DOHH2 (cell line): ENCODE measurements around the gene MAST2.
"Not testable (repeated sequence)": the region's sequence is repeated elsewhere in the genome, so short reads cannot be mapped to it uniquely, and the experiment has no call there.

ENCODE experiments used
- H3F3A ChIP-seq: fragments of 200-600 bp; sonication (generic), shearing (Covaris generic); 2 replicates; pipeline ENCODE4 v1.6.0; 2016; ENCODE audit warnings: antibody characterized with exemption, mild to moderate bottlenecking; ENCODE audit not compliant: control insufficient read depth, insufficient read depth
- H3K27ac ChIP-seq: fragments of 200-600 bp; sonication (generic); 2 replicates; pipeline ENCODE4 v1.5.1; 2014; ENCODE audit warnings: low read depth, mild to moderate bottlenecking, low read length, moderate library complexity
- H3K27me3 ChIP-seq: fragments of 200-600 bp; sonication (generic); 2 replicates; pipeline ENCODE4 v1.6.1; 2014; ENCODE audit warnings: mild to moderate bottlenecking, low read length, mixed read lengths; ENCODE audit not compliant: control insufficient read depth
- H3K36me3 ChIP-seq: fragments of 200-600 bp; sonication (generic); 2 replicates; pipeline ENCODE4 v1.6.1; 2014; ENCODE audit warnings: mild to moderate bottlenecking, low read length, moderate library complexity, mixed read lengths; ENCODE audit not compliant: control insufficient read depth
- H3K4me1 ChIP-seq: fragments of 200-600 bp; sonication (generic); 2 replicates; pipeline ENCODE4 v1.6.1; 2014; ENCODE audit warnings: mild to moderate bottlenecking, low read length, mixed read lengths; ENCODE audit not compliant: control insufficient read depth
- H3K4me2 ChIP-seq: fragments of 200-600 bp; sonication (generic); 2 replicates; pipeline ENCODE4 v1.6.0; 2014; ENCODE audit warnings: mild to moderate bottlenecking, low read length, moderate library complexity
- H3K4me3 ChIP-seq: fragments of 200-600 bp; sonication (generic); 2 replicates; pipeline ENCODE4 v1.5.1; 2014; ENCODE audit warnings: mild to moderate bottlenecking, low read length, mixed read lengths
- H3K79me2 ChIP-seq: fragments of 200-600 bp; sonication (generic); 2 replicates; pipeline ENCODE4 v1.6.1; 2014; ENCODE audit warnings: mild to moderate bottlenecking, low read length, mixed read lengths; ENCODE audit not compliant: control insufficient read depth
- H3K9me2 ChIP-seq: fragments of 200-600 bp; sonication (generic); replicated peaks from 2 replicates; pipeline ENCODE4 v1.6.1; 2014; ENCODE audit warnings: mild to moderate bottlenecking, low read length, mixed read lengths; ENCODE audit not compliant: control insufficient read depth
- H3K9me3 ChIP-seq: fragments of 200-600 bp; sonication (generic); 2 replicates; pipeline ENCODE4 v1.6.1; 2014; ENCODE audit warnings: antibody characterized with exemption, low read length, mixed read lengths; ENCODE audit not compliant: control insufficient read depth, insufficient read depth
- H4K20me1 ChIP-seq: fragments of 200-600 bp; sonication (generic); 2 replicates; pipeline ENCODE4 v1.6.0; 2014; ENCODE audit warnings: low read depth, mild to moderate bottlenecking, antibody characterized with exemption, low read length, moderate library complexity; ENCODE audit not compliant: control insufficient read depth, insufficient read depth
- CTCF ChIP-seq: fragments of 200-600 bp; sonication (generic); IDR thresholded peaks from one replicate; pipeline ENCODE4 v1.5.1; 2014; ENCODE audit warnings: antibody characterized with exemption, mild to moderate bottlenecking, low read depth, low read length; ENCODE audit not compliant: poor library complexity, severe bottlenecking
- EZH2phosphoT487 ChIP-seq: fragments of 200-600 bp; sonication (generic); IDR thresholded peaks from 2 replicates; pipeline ENCODE4 v1.6.1; 2017; ENCODE audit warnings: borderline replicate concordance, mild to moderate bottlenecking, antibody characterized with exemption, low read length, moderate library complexity, mixed read lengths

The MAST2 gene

DNA sequence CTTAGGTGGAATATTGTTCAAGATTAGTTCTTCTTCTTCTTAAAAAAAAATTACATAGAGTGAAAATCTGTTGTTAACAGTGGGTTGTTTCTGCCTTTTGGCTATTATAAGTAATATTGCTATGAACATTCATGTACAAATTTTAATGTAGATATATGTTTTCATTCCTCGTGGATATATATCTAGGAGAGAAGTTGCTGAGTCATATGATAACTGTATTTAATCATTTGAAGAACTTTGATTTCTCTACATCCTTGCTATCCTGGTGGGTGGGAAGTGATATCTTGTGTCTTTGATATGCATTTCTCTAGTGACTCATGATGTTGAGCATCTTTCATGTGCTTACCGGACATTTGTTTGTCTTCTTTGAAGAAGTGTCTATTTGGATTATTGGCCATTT lies 29.9 kb downstream of the MAST2 start:
- peaks cover 96% of the 10 kb centered on the region for H3K4me1 ChIP-seq

DNA sequence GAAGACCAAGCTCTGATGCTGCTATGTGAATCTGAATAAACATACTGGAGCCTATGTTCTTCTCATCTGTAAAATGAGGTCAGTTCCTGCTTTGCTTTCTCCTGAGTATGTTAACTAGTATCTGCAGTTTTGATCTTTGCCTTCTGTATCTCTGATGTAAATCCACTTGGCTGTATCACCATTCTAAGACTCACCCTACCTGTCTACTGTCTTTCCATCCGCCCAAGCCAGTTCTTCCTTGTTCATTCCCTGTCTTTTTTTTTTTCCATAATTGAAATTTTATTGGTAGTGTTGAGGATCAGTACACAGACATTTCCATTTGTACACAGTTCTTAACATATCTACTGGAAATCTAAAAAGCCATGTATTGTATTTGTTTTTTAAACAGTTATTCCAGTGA lies 31.3 kb downstream of the MAST2 start:
- Histone ChIP-seq H3K4me1 (peaks cover 96% of the 10 kb centered on the region), H3K36me3 (peaks cover 82% of the 10 kb centered on the region), H3K9me3 (no peaks in the 10 kb centered on the region), H3K4me3 (peak overlapping the region; percentile 55), H3K79me2 (peaks cover 92% of the 10 kb centered on the region), H4K20me1 (no peaks in the 10 kb centered on the region), H3F3A (peaks cover 70% of the 10 kb centered on the region), H3K27ac (peak overlapping the region; percentile 97), H3K4me2 (peak overlapping the region; percentile 92), H3K27me3 (no peaks in the 10 kb centered on the region), H3K9me2 (no peaks in the 10 kb centered on the region)
- TF ChIP-seq EZH2phosphoT487 (no peak), CTCF (no peak)

More for the DNA sequence above, 29.9 kb downstream of the MAST2 start:
- Histone ChIP-seq H3K4me3 (no peak overlapping the region), H3K27ac (peak overlapping the region; percentile 97), H3K9me3 (no peaks in the 10 kb centered on the region), H3K79me2 (peaks cover 92% of the 10 kb centered on the region), H4K20me1 (no peaks in the 10 kb centered on the region), H3K36me3 (peaks cover 84% of the 10 kb centered on the region), H3K9me2 (no peaks in the 10 kb centered on the region), H3F3A (peaks cover 57% of the 10 kb centered on the region), H3K4me2 (peak overlapping the region; percentile 2), H3K27me3 (no peaks in the 10 kb centered on the region)
- TF ChIP-seq CTCF (no peak), EZH2phosphoT487 (no peak)

DNA sequence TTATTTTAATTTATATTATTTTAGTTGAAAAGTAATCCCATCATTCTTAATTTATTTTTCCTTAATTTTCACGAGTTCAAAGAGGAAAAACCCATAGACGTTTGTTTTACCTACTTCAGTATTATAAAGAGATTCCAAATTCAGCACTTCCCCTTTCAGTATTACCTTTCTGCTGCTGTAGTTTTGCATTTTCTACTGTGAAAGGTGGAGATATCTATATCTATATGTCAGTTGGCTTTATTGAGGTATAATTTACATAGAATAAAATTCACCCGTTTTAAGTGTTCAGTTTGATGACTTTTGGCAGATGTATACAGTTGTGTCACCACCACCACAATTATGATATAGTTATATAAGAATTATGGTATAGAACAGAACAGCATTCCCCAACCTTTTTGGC lies 33.0 kb downstream of the MAST2 start:
- peak overlapping the region; percentile 97 for H3K27ac ChIP-seq
- H3K27me3 ChIP-seq = no peaks in the 10 kb centered on the region
- peak overlapping the region; percentile 63 for H3K4me3 ChIP-seq
- TF ChIP-seq CTCF = no peak
- TF ChIP-seq EZH2phosphoT487 = no peak
- H3K4me2 ChIP-seq = peak overlapping the region; percentile 92
- peaks cover 83% of the 10 kb centered on the region for H3K79me2 ChIP-seq
- peaks cover 64% of the 10 kb centered on the region for H3K36me3 ChIP-seq
- no peaks in the 10 kb centered on the region for H3K9me2 ChIP-seq
- no peaks in the 10 kb centered on the region for H3K9me3 ChIP-seq
- peaks cover 98% of the 10 kb centered on the region for H3K4me1 ChIP-seq
- H4K20me1 ChIP-seq = no peaks in the 10 kb centered on the region
- H3F3A ChIP-seq = peaks cover 84% of the 10 kb centered on the region

GRCh38 chr1:45836861-45837260 lies 33.4 kb downstream of the MAST2 start:
- peaks cover 98% of the 10 kb centered on the region for H3K4me1 ChIP-seq
- peaks cover 83% of the 10 kb centered on the region for H3K79me2 ChIP-seq
- not testable (repeated sequence) for H3K9me2 ChIP-seq, H3K9me3 ChIP-seq, H4K20me1 ChIP-seq, H3K27me3 ChIP-seq
- peak overlapping the region; percentile 92 for H3K4me2 ChIP-seq
- H3K36me3 ChIP-seq = peaks cover 60% of the 10 kb centered on the region
- H3K4me3 ChIP-seq = peak overlapping the region; percentile 63
- peaks cover 85% of the 10 kb centered on the region for H3F3A ChIP-seq
- H3K27ac ChIP-seq = peak overlapping the region; percentile 97

DNA sequence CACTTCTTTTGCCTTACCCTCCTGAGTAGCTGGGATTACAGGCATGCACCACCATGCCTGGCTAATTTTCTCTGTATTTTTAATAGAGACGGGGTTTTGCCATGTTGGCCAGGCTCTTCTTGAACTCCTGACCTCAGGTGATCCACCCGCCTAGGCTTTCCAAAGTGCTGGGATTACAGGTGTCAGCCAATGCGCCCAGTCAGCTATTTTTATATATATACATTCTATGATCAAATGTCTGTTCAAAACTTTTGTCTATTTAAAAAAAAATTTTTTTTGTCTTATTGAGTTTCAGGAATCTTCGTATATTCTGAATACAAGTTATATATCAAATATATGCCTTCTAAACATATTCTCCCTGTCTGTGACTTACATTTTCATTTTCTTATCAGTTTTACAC lies 34.9 kb downstream of the MAST2 start:
- H3K9me3 ChIP-seq, H3K9me2 ChIP-seq, H4K20me1 ChIP-seq, H3K27me3 ChIP-seq: not testable (repeated sequence)
- Histone ChIP-seq H3K4me1 (peaks cover 98% of the 10 kb centered on the region), H3K4me2 (peak overlapping the region; percentile 92), H3F3A (peaks cover 87% of the 10 kb centered on the region), H3K27ac (peak overlapping the region; percentile 97), H3K36me3 (peaks cover 53% of the 10 kb centered on the region), H3K4me3 (peak overlapping the region; percentile 51), H3K79me2 (peaks cover 83% of the 10 kb centered on the region)
